GM18519 (cell line): Measurements from ENCODE around the gene NCK2.

Source experiments
- ATAC-seq: cut with Tn5 transposase; IDR thresholded peaks from one replicate; pipeline ENCODE4 v1.9.1; 2021; ENCODE audit warnings: mild to moderate bottlenecking, moderate library complexity; ENCODE audit not compliant: unreplicated experiment, low FRiP score

NCK2 gene

GRCh38 chr2:105744909-105745853, at the start of gene NCK2:
Gene NCK2 (plus strand): TSS chr2:105744912. CDS start chr2:105855064, 110,152 bp downstream.
- ATAC-seq: peak; percentile 15

DNA sequence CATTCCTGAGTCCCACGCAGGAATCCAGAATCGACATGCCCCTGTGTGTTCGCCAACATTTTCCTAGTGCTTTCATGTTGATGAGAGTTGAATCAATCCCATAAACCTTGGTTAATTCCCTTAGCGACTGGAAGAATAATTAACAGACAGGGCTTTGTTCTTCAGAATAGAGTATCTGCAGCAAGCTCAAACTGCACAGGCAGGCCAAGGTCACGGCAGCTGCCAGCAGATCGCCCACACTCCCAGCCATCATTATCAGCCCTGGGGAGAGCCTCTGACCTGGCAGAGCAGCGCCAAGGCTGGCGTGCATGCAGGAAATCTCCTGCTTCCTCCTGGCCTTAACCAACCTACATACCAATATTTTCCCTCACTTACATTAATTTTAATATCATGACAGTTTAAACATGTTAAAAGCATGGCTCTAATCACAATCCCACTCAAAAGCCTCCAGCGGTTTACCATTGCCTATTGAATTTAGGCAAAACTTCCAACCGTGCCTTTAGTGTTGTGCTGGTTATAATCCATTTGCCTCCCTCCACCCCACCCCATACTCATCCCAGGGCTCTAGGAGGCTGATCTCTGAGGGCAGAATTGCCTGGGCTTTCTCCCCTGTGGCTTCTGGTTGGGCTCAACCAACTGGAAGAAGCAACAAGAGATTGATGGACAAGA, 46.8 kb upstream of the NCK2 start:
- ATAC-seq: no peak

GRCh38 chr2:105698820-105699219, 45.9 kb upstream of the NCK2 start:
- ATAC-seq: no peak

GRCh38 chr2:105701042-105701441, 43.7 kb upstream of the NCK2 start:
- no peak for ATAC-seq

DNA sequence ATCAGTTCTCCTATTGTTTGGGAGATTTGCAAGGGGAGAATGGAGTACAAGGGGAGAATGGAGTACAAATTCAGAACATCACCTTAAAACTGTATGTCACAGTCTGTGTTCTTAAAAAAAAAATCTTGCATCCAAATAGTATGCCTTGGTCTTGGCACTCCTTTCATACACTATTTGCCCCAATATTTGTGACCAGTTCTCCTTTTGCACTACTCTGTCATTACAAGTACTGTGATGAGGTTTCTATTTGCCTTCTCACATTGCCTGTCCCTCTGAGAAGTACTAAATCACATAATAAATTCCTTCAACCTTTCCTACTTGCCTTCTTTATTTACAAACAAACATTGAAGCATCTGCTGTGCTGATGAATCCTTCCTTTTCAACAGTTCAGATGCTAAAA, 36.0 kb upstream of the NCK2 start:
- no peak for ATAC-seq

GRCh38 chr2:105711394-105711793, 33.3 kb upstream of the NCK2 start:
- ATAC-seq: no peak

GRCh38 chr2:105712166-105712915, 32.4 kb upstream of the NCK2 start:
- no peak for ATAC-seq

DNA sequence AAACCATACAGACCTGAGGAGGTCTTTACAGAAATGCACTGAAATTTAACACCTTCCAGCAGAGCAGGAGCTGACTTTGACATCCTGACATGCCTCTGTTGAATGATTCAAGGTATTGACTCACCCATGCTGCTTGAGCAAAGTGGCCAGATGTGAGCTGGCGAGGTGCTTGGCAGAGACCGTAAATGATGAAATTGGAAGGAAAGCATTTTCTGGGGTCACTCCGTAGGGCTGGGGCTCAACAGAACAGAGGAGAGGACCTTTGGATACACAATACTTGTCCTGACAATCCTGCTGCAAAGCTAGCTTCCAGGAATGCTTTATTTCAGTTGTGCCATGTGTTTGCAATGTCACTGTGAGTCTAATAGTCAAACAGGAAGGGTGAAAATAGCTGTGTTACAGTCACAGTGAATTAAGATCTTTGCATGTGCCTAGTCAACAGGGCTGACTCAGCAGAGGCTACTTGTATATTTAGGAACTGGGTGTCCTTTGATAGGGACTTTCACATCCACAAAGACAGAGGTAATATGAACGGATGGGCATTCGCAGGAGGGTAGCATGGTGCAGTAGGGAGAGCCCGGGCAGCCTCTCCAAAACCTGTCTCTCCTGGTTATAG, 31.6 kb upstream of the NCK2 start:
- ATAC-seq: no peak

GRCh38 chr2:105714141-105714540, 30.6 kb upstream of the NCK2 start:
- ATAC-seq: no peak

GRCh38 chr2:105718846-105719481, 25.7 kb upstream of the NCK2 start:
- no peak for ATAC-seq

DNA sequence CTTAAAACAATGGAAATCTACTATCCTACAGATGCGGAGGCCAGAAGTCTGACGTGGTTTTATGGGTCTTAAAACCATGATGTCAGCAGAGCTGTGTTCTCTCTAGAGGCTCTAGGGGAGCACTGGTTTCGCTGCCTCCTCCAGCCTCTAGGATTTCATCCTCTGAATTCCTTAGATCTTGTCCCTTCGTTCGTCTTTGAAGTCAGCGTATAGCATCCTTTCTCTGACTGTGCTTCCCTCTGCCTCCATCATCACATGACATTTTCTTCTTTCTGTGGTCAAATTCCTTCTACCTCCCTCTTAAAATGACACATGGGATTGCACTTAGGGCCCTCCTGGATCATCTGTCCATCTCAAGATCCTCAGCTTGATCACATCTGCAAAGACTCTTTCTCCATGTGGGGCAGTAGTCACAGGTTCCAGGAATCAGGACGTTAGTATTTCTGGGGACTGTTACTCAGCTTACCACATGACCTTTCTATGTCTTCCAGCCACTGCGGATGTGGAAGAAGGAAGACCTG, 22.7 kb upstream of the NCK2 start:
- no peak for ATAC-seq

- ATAC-seq: no peak
These were observed 21.9 kb upstream of the NCK2 start for GRCh38 chr2:105722726-105723297.

DNA sequence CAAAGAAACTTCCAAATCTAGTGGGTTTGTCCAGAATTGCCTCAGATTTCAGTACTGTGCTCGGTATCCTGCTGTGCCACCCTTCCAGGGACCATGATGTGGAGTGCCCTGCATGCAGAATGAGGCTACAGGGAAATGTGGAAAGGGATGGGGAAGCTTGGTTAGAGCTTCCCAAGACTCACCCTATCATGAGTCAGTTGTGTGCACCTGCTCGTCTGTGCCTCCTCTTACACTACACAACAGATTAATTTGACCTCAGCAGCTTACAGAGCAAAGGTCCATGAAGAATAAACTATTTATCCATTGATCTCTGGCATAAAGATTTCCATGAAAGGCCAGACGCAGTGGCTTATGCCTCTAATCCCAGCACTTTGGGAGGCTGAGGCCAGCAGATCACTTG, 21.3 kb upstream of the NCK2 start:
- ATAC-seq: no peak

DNA sequence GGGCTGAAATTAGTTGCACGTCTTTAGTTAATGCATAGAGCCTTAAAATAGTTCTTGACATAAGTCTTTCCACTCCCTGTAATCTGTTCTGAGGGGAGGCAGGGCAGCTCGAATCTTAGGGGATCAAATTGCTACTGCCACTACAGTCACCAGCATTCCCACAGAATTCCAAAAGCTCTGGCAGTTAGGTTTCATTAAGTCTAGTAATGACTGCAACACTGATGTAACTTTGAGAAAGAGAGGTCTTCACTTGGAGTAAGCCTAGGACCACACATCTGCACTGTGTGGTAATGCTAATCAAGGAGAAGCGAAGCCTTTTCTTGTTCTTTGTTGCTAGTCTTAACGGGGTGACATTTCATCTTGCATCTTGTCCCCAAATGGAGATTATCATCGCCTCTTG, 19.3 kb upstream of the NCK2 start:
- ATAC-seq: peak; percentile 10

GRCh38 chr2:105730170-105730569, 14.5 kb upstream of the NCK2 start:
- no peak for ATAC-seq

- no peak for ATAC-seq
These were observed 13.2 kb upstream of the NCK2 start for GRCh38 chr2:105731511-105731910.

DNA sequence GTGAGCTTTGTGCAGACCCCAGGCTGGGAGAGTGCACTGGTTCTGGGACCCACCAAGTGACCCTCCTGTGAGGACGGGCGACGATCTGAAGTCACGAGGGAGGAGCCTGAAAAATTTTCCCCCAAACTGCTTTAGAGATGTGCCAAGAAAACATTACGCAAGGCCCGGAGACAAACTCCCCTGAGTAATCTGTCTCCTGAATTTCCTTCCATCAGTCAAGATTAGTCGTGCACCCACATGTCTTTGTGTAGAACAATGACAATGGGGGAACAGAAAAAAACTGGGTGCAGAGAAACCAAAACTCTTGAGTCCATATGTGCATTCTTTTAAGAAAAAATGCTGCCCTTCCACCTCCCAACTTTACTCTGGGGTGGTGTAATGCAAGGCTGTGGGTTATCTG, 12.6 kb upstream of the NCK2 start:
- no peak for ATAC-seq

GRCh38 chr2:105732955-105733607, 11.6 kb upstream of the NCK2 start:
- ATAC-seq: no peak

DNA sequence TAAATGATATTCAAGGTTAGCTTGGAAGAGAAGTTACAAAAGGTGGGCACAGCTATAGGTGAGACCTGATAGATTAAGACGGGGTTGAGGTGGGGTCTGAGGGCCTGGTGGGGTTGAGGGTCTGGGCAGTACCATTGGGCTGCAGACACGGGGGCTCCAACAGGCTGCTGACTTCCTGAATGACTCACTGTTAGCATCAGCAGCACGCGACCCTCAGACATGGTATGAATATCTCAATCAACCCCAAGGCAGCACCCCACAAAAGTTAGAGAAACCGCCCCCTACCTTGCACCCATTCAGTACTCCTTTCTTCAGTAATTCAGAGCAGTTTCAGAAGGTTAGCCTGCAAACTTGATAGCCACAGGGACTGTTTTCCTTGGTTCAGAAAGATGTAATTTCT, 10.8 kb upstream of the NCK2 start:
- ATAC-seq: no peak
